ENCODE data around the gene HERC6.

DNA sequence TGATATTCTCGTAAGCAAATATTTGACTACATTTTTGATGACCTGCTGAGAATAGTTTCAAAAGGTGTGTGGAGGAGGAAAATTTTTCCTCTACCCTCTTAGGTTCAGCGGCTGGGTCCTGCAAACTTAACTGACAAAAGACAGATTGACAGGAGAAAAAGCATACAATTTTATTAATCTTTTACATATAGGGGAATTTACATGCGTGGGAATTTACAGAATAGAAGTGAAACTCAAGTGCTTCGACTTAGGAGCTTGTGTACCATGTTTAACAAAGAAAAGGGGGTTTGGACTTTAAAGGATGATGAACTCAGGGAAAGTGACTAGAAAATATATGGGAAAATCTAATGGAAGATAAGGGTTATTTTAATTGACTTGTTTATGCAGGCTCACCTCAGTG, 2.5 kb downstream of the HERC6 start:
- TF ChIP-seq, protein P1, sequence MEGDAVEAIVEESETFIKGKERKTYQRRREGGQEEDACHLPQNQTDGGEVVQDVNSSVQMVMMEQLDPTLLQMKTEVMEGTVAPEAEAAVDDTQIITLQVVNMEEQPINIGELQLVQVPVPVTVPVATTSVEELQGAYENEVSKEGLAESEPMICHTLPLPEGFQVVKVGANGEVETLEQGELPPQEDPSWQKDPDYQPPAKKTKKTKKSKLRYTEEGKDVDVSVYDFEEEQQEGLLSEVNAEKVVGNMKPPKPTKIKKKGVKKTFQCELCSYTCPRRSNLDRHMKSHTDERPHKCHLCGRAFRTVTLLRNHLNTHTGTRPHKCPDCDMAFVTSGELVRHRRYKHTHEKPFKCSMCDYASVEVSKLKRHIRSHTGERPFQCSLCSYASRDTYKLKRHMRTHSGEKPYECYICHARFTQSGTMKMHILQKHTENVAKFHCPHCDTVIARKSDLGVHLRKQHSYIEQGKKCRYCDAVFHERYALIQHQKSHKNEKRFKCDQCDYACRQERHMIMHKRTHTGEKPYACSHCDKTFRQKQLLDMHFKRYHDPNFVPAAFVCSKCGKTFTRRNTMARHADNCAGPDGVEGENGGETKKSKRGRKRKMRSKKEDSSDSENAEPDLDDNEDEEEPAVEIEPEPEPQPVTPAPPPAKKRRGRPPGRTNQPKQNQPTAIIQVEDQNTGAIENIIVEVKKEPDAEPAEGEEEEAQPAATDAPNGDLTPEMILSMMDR (conservative IDR thresholded peaks at IDR 0.05) = no peak
- TF ChIP-seq ZFX (IDR thresholded peaks at IDR 0.05) = no peak

Data from C4-2B (cell line).